K562 (cell line): Measurements from ENCODE around the gene HNRNPLL. TPM values are rescaled to one million over a fixed set of nuclear protein-coding genes. Genes with fewer than 3 reads are reported as not detected.
A peak's percentile ranks its signal among the peaks of the same experiment; 100 is the strongest.

Experiments
- BDP1 ChIP-seq: IDR thresholded peaks from 3 replicates; pipeline ENCODE4 v1.6.1; 2011; ENCODE audit not compliant: insufficient read length, insufficient read depth
- CHD4 ChIP-seq: fragments of 200-600 bp; sonication (generic); IDR thresholded peaks from 3 replicates; pipeline ENCODE4 v1.6.1; 2012; ENCODE audit warnings: low read depth, mild to moderate bottlenecking, mixed read lengths, low read length, inconsistent platforms; ENCODE audit not compliant: insufficient read depth, insufficient replicate concordance, poor library complexity, severe bottlenecking
- HCFC1 ChIP-seq: IDR thresholded peaks from 2 replicates; pipeline ENCODE4 v1.6.1; 2012; ENCODE audit warnings: low read depth, low read length, improper control_type of control experiment
- KLF6 ChIP-seq: fragments of 250-450 bp; sonication (Bioruptor Pico); IDR thresholded peaks from 2 replicates; pipeline ENCODE4 v1.4.0; 2020; ENCODE audit warnings: mild to moderate bottlenecking, moderate library complexity, borderline replicate concordance
- MEF2D ChIP-seq: conservative IDR thresholded peaks from 2 replicates; pipeline ENCODE4 v1.6.1; 2016; ENCODE audit warnings: low read depth, missing genetic modification characterization, missing compliant biosample characterization
- MTA1 ChIP-seq: fragments of 450-650 bp; IDR thresholded peaks from 2 replicates; pipeline ENCODE4 v1.6.1; 2017; ENCODE audit warnings: borderline replicate concordance
- PHB ChIP-seq: fragments of 250-450 bp; sonication (Bioruptor Pico); IDR thresholded peaks from 2 replicates; pipeline ENCODE4 v1.5.0; 2021
- SMAD4 ChIP-seq: fragments of 250-450 bp; sonication (Bioruptor Pico); conservative IDR thresholded peaks from 2 replicates; pipeline ENCODE4 v1.8.0; 2021; ENCODE audit warnings: inconsistent platforms, mild to moderate bottlenecking, moderate library complexity
- SMARCC2 ChIP-seq: fragments of 450-650 bp; IDR thresholded peaks from 2 replicates; pipeline ENCODE4 v1.6.1; 2017; ENCODE audit warnings: antibody characterized with exemption, moderate library complexity, mild to moderate bottlenecking, low read depth
- ZFP1 ChIP-seq: fragments of 450-650 bp; formaldehyde crosslinking; IDR thresholded peaks from 2 replicates; pipeline ENCODE4 v1.4.0; 2020; ENCODE audit warnings: mild to moderate bottlenecking, mixed read lengths
- ZNF133 ChIP-seq: fragments of 250-450 bp; sonication (Bioruptor Pico); IDR thresholded peaks from 2 replicates; pipeline ENCODE4 v1.4.0; 2020; ENCODE audit warnings: mild to moderate bottlenecking
- ZNF197 ChIP-seq: fragments of 200-800 bp; sonication (Bioruptor generic); IDR thresholded peaks from 2 replicates; pipeline ENCODE4 v1.6.1; 2016; ENCODE audit warnings: low read depth, missing genetic modification characterization, missing compliant biosample characterization
- ZNF224 ChIP-seq: sonication (generic); formaldehyde crosslinking; IDR thresholded peaks from 2 replicates; pipeline ENCODE4 v1.8.0; 2022; ENCODE audit warnings: mild to moderate bottlenecking, missing genetic modification reagents
- ZNF253 ChIP-seq: fragments of 250-450 bp; sonication (Bioruptor Pico); conservative IDR thresholded peaks from 2 replicates; pipeline ENCODE4 v1.6.1; 2021; ENCODE audit warnings: mild to moderate bottlenecking
- ZNF324 ChIP-seq: fragments of 250-450 bp; sonication (Bioruptor Pico); IDR thresholded peaks from 2 replicates; pipeline ENCODE4 v1.4.0; 2020; ENCODE audit warnings: mild to moderate bottlenecking
- ZNF561 ChIP-seq: fragments of 450-650 bp; formaldehyde crosslinking; conservative IDR thresholded peaks from 2 replicates; pipeline ENCODE4 v1.4.0; 2020; ENCODE audit warnings: mild to moderate bottlenecking, moderate library complexity
- polyA plus RNA-seq, 8 experiments: library from polyadenylated mRNA; depleted of rRNA in 4 of 8; stranded (reverse) in 5 of 8; unstranded in 3 of 8; fragments of >200 nt; fragmentation: Nextera tagmentation in 2 of 8; fragmentation: Illumina TruSeq in 1 of 8; extraction: Ambion mirVana in 2 of 8; extraction: Trizol in 1 of 8; gene quantifications; 2 replicates each; pipeline versions ENCODE4 v1.2.1 to v1.2.3, GENCODE V29; 2011 to 2014; ENCODE audit warnings: inconsistent platforms in 1 of 8, missing spikeins in 1 of 8
- total RNA-seq, 7 experiments: library from RNA; depleted of rRNA in 6 of 7; stranded (reverse); fragments of >200 nt in 6 of 7; fragmentation: Illumina TruSeq in 2 of 7; extraction: Trizol in 2 of 7; gene quantifications; 2 replicates each; pipeline versions ENCODE4 v1.2.1 to v1.2.3, GENCODE V29; 2011 to 2021; ENCODE audit warnings: low replicate concordance in 1 of 7
- TF ChIP-seq, protein P1 (sequence below): fragments of 200-800 bp; sonication (Bioruptor generic); IDR thresholded peaks from 2 replicates; pipeline ENCODE4 v1.6.1; 2016; ENCODE audit warnings: missing genetic modification characterization, missing compliant biosample characterization
- TF ChIP-seq, protein P2 (sequence below): sonication (generic); formaldehyde crosslinking; IDR thresholded peaks from 2 replicates; pipeline ENCODE4 v1.8.0; 2022; ENCODE audit warnings: missing genetic modification reagents, mild to moderate bottlenecking, borderline replicate concordance
- TF ChIP-seq, protein P3 (sequence below): fragments of 150-350 bp; IDR thresholded peaks from 2 replicates; pipeline ENCODE4 v1.6.1; 2014; ENCODE audit warnings: low read depth, mild to moderate bottlenecking, low read length, borderline replicate concordance

The HNRNPLL gene
- total and polyA plus RNA-seq, 9 of the 15 experiments (the other 6 are each of a cell fraction or from before 2014, with no cell fraction given) = 19.8 to 135 (median 57.8) TPM

DNA sequence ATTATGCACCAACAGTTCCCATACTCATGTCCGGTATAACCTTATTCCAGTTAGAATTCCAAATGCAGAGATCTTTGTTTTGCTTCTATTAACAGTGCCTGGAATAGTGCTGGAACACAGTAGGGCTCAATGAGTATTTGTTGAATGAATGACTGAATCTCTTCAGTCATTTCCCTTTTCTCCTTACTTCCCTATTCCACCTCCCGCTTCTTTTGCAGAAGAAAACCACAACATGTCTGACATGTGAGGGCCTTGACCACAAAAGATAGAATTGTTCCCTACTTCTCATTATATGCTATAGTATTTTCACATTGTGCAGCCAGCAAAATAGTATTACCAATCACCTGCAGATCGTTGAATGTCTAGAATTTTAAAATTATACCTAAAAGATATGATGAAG lies 19.5 kb upstream of the HNRNPLL start (continued):
- TF ChIP-seq, protein P1, sequence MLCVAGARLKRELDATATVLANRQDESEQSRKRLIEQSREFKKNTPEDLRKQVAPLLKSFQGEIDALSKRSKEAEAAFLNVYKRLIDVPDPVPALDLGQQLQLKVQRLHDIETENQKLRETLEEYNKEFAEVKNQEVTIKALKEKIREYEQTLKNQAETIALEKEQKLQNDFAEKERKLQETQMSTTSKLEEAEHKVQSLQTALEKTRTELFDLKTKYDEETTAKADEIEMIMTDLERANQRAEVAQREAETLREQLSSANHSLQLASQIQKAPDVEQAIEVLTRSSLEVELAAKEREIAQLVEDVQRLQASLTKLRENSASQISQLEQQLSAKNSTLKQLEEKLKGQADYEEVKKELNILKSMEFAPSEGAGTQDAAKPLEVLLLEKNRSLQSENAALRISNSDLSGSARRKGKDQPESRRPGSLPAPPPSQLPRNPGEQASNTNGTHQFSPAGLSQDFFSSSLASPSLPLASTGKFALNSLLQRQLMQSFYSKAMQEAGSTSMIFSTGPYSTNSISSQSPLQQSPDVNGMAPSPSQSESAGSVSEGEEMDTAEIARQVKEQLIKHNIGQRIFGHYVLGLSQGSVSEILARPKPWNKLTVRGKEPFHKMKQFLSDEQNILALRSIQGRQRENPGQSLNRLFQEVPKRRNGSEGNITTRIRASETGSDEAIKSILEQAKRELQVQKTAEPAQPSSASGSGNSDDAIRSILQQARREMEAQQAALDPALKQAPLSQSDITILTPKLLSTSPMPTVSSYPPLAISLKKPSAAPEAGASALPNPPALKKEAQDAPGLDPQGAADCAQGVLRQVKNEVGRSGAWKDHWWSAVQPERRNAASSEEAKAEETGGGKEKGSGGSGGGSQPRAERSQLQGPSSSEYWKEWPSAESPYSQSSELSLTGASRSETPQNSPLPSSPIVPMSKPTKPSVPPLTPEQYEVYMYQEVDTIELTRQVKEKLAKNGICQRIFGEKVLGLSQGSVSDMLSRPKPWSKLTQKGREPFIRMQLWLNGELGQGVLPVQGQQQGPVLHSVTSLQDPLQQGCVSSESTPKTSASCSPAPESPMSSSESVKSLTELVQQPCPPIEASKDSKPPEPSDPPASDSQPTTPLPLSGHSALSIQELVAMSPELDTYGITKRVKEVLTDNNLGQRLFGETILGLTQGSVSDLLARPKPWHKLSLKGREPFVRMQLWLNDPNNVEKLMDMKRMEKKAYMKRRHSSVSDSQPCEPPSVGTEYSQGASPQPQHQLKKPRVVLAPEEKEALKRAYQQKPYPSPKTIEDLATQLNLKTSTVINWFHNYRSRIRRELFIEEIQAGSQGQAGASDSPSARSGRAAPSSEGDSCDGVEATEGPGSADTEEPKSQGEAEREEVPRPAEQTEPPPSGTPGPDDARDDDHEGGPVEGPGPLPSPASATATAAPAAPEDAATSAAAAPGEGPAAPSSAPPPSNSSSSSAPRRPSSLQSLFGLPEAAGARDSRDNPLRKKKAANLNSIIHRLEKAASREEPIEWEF = no peak
- no peak for TF ChIP-seq ZNF324
- no peak for TF ChIP-seq MEF2D (tag)
- TF ChIP-seq ZNF561 (CRISPR knock-in tag) = no peak
- TF ChIP-seq ZFP1 (CRISPR knock-in tag) = no peak
- TF ChIP-seq PHB (CRISPR knock-in tag) = no peak
- no peak for TF ChIP-seq ZNF133 (CRISPR knock-in tag)
- no peak for TF ChIP-seq ZNF224
- TF ChIP-seq SMARCC2 = no peak
- TF ChIP-seq ZNF197 (CRISPR knock-in tag) = no peak
- TF ChIP-seq BDP1 = no peak
- no peak for TF ChIP-seq ZNF253 (CRISPR knock-in tag)
- no peak for TF ChIP-seq HCFC1
- 0 out of 2 replicates have a peak, but pooled peaks have one; percentile 20 for TF ChIP-seq SMAD4 (CRISPR knock-in tag)
- TF ChIP-seq, protein P2, sequence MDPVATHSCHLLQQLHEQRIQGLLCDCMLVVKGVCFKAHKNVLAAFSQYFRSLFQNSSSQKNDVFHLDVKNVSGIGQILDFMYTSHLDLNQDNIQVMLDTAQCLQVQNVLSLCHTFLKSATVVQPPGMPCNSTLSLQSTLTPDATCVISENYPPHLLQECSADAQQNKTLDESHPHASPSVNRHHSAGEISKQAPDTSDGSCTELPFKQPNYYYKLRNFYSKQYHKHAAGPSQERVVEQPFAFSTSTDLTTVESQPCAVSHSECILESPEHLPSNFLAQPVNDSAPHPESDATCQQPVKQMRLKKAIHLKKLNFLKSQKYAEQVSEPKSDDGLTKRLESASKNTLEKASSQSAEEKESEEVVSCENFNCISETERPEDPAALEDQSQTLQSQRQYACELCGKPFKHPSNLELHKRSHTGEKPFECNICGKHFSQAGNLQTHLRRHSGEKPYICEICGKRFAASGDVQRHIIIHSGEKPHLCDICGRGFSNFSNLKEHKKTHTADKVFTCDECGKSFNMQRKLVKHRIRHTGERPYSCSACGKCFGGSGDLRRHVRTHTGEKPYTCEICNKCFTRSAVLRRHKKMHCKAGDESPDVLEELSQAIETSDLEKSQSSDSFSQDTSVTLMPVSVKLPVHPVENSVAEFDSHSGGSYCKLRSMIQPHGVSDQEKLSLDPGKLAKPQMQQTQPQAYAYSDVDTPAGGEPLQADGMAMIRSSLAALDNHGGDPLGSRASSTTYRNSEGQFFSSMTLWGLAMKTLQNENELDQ (CRISPR knock-in tag) = no peak
- TF ChIP-seq KLF6 (CRISPR knock-in tag) = no peak
- TF ChIP-seq CHD4 = no peak
- TF ChIP-seq, protein P3, sequence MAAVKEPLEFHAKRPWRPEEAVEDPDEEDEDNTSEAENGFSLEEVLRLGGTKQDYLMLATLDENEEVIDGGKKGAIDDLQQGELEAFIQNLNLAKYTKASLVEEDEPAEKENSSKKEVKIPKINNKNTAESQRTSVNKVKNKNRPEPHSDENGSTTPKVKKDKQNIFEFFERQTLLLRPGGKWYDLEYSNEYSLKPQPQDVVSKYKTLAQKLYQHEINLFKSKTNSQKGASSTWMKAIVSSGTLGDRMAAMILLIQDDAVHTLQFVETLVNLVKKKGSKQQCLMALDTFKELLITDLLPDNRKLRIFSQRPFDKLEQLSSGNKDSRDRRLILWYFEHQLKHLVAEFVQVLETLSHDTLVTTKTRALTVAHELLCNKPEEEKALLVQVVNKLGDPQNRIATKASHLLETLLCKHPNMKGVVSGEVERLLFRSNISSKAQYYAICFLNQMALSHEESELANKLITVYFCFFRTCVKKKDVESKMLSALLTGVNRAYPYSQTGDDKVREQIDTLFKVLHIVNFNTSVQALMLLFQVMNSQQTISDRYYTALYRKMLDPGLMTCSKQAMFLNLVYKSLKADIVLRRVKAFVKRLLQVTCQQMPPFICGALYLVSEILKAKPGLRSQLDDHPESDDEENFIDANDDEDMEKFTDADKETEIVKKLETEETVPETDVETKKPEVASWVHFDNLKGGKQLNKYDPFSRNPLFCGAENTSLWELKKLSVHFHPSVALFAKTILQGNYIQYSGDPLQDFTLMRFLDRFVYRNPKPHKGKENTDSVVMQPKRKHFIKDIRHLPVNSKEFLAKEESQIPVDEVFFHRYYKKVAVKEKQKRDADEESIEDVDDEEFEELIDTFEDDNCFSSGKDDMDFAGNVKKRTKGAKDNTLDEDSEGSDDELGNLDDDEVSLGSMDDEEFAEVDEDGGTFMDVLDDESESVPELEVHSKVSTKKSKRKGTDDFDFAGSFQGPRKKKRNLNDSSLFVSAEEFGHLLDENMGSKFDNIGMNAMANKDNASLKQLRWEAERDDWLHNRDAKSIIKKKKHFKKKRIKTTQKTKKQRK = no peak
- no peak for TF ChIP-seq MTA1
